ENCODE results near the gene TMEM176A.
"Not testable (repeated sequence)": the region's sequence is repeated elsewhere in the genome, so short reads cannot be mapped to it uniquely, and the experiment has no call there.

DNA sequence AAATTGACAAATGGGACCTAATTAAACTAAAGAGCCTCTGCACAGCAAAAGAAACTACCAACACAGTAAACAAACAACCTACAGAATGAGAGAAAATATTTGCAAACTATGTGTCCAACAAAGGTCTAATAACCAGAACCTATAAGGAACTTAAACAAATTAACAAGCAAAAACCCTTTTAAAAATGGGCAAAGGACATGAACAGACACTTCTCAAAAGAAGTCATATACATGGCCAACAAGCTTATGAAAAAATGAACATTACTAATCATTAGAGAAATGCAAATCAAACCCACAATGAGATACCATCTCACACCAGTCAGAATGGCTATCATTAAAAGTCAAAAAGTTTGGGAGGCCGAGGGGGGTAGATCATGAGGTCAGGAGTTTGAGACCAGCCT, 26.4 kb upstream of the TMEM176A start:
- not testable (repeated sequence) for TF ChIP-seq EZH2 (IDR thresholded peaks at IDR 0.05); POLR2AphosphoS5 (IDR thresholded peaks at IDR 0.05; ENCODE audit: borderline replicate concordance, low read depth, low read length)
